GM19468 (cell line): Measurements from ENCODE around the gene ENAH.

Experiments
- ATAC-seq: cut with Tn5 transposase; IDR thresholded peaks from one replicate; pipeline ENCODE4 v1.9.1; 2021; ENCODE audit warnings: mild to moderate bottlenecking, moderate library complexity, moderate number of reproducible peaks; ENCODE audit not compliant: unreplicated experiment; ENCODE audit errors: extremely low read depth

ENAH gene

DNA sequence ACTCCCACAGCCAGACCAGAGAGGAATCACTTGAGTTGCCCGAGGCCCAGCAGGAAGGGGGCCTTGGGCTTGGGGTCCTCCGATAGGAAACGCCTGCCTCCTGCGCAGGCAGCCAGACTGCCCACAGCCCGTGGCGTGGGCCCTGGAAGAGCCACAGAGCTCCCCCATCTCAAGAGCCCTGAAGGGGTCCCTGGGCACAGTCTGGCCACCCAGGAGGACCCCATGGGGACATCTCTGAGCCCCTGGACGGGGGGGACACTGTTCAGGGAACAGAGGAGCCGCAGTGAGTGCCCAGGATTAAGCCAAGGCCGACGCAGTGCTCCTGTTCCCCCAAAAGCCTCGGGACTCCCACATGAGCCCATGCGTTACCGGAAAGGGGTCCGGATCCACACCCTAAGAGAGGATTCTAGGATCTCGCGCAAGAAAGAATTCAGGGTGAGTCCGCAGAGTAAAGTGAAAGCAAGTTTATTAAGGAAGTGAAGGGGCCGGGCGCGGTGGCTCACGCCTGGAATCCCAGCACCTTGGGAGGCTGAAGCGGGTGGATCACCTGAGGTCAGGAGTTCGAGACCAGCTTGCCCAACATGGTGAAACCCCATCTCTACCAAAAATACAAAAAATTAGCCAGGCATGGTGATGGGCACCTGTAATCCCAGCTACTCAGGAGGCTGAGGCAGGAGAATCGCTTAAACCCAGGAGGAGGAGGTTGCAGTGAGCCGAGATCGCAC is 187.0 kb downstream of the ENAH start:
- ATAC-seq = no peak

DNA sequence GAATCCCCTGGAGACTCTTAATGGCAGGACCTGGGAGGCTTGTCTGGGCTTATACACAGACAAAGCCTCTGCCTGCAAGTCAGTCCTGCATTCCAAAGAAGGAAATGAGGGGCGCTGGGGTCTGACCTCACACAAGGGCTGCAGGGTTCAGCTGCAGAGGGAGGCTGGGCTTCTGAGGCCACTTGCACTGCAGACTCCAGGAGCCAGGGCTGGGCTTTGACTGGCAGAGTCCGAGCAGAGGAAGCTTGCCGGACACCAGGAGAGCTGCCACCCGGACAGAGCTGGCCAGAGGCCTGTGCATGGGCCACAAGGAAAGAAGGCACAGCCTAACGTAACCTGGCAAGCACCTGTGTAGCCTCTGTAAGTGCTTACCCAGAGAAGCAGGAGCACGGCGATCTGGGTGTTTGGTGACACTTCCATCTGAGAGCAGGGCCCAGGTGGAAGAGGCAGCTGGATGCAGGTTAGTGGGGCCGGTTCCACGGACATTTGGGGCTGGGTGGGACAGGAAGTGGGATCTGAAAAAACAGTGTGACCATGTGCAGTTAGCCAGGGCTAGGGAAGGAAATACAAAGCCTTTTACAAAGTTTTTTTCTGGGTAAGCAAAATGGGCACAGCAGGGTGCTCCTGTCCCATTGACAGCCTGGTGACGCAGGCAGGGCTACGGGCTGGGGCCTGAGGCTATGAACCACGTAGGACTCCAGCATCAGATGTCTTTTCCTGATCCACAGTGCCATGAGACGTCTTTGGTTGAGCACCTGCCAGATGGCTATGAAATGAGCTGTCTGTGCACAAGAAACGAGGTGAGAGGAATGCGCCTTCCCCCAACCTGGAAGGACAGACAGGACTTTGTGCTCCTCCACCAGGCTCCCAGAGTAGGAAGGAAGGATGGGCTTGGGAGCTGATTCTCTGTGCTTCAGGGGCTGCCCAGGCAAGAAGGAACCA is 187.8 kb downstream of the ENAH start:
- ATAC-seq = no peak

DNA sequence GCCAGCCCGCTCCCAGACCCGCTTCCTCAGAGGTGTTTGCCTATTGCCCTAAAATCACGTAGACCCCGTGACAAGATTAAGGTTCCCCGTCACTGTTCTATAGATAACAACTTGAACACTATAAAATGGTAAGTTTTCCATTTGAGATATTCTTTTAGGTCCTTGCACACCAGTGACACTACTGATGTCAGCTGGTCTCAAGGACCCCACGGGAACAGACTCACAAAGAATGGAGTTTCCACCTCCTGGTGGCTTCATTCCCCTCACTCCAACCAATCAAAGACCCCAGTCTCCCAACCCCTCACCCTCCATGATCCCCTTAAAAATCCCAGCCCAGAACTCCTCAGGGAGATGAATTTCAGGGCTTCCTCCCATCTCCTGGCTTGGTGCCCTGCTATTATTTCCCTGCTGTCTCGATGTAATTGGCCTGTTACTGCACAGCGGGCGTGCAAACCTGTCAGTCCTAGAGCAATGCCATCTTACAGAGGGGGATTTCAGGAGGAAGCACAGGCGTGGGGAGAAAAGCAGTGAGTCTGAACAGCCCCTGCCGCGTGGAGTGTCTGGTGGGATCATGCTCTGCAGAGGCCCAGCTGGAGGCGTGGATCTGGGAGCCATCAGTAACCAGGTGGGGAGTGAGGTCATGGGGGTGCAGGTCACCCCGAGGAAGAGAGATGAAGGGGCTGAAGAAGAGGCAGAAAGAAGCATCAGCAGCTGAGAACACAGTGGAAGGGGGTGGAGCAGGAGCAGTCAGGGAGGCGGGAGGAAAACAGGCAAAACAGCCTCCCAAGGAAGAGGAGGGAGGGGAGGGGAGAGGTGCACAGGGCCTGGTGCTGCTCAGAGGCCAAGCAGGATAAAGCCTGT is 190.0 kb downstream of the ENAH start:
- ATAC-seq = no peak

DNA sequence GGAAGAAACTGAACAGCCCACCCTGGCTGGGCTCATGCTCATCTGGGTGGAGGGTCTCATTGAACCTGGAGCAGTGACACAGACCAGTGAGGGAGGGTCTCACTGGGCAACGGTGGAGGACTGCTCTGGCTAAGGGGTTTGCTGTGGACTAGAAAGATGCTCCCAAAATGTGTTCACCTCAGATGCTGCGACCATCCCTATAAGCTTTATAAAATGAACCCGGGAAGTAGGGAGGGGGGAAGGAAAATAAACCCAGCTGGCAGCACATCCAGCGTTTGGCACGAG is 190.6 kb downstream of the ENAH start:
- no peak for ATAC-seq

DNA sequence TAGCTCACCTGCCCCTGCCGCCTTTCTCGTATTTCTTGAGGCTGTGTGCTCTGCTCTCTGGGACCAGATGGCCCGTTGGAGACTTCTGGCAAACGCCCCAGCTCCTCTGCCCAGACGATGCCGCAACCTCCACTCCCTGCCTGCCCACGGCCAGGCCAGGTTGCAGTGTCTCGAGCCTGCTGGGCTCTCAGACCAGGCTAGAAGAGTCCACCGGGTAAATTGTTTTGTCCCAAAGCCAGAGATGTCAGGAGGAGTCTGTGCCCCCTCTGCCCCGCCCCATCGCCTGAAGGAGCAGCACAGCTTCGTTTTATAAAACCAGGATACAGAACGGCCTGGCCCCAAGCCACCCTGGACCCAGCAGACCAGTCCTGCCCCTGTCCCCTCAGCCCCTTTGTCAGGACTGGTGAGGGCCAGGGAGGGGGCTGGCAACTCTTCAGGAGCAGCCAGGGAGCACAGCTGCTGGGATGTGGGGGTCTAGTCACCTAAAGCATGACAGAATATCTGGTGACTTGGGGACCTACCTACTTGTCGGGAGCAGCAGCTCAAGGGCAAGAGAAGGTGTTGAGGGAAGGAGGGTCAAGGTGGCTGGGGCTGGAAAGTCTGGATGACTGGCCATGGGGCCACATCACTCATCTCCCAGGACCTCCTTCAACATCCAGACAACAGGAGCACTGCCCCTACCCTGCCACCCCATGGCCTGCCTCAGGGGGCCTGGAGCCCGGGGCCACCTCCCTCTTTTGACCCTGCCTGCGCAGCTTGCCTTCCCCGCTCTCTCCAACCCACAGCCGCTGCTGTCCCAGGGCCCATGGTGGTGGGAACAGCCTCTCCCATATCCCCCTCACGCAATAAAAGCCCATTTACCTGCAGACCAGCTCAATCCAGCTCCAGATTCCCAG is 191.1 kb downstream of the ENAH start:
- ATAC-seq = no peak

DNA sequence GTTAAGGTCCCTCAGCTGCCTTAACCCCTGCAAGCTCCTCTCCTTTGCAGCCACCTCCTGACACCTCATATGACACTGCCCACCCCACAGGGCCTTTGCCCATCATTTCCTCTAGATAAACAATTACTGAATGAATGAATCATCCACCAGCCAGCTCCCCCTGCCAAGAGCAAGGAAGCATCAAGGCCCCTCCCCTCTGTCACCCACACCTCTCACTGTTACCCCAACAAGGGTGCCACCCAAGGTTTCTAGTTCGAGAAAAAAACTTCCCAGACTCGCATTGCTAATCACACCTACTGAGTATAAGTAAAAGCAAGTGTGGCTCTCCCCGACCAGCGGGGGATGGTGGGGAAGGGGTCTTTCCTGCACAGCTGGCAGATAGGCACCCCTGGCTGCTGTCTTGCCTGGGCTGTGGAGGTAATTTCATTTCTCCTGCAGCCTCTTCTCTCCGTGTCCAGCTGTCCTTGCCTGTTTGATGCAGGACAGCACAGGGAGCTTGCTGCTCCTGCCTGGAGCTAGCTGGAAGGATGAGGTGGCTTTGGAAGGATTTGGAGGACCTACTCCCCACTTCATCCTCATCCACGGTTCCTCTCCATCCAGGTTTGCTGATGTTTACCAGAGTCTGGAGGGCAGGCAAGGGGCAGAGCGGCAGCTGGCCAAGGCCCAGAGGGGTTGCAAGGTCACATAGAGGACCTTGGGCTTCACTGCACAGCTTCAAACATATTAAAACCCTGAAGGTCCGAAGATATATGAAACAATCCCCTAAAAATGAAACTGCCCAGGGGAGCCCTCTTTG is 192.0 kb downstream of the ENAH start:
- ATAC-seq = no peak

DNA sequence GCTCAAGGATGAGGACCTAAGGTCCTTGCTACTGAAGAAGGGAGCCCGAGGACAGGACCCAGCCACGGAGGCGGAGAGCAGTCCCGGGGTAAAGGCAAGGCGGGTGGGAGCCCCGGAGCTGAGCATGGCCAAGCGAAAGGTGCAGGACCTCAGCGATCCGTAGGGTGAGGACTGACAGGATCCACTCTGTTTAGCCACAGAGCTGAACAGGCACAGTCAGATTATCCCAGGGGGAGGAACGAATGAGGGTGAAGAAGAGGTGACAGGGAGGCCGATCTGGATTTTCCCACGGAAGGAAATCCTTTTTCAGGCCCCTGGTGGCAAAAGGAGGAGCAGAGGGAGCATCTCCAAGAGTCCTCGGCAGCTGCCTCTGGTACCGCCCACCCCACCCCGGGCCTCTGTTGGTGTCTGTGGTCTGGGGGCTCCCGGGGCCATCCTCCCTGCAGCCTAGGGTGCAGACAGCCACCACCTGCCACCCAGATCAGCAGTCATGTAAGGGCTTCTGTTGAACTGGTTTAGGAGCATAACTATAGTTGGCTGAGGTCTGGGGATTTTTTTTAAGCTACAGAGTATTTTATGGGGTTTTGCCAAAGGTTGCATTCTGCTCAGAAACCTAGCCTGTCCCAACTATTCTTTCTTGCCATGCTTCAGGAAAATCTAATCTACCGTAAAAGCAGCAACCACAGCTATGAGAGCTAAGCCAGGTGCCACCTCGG is 192.7 kb downstream of the ENAH start:
- no peak for ATAC-seq

DNA sequence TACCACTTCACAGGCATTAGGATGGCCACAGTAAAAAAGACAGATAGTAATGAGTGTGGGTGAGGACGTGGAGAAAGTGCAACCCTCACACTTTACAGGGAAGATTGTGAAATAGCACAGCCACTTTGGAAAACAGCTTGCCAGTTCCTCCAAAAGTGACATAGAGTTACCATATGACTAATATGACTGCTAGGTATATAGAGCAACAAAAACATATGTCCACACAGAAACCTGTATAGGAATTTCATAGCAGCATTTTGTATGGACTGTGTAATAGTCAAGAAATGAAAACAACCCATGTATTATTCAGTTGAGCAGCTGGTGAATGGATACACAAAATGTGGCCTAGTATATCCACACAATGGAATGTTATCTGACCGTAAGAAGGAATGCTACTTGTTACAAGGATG is 194.7 kb downstream of the ENAH start:
- no peak for ATAC-seq

DNA sequence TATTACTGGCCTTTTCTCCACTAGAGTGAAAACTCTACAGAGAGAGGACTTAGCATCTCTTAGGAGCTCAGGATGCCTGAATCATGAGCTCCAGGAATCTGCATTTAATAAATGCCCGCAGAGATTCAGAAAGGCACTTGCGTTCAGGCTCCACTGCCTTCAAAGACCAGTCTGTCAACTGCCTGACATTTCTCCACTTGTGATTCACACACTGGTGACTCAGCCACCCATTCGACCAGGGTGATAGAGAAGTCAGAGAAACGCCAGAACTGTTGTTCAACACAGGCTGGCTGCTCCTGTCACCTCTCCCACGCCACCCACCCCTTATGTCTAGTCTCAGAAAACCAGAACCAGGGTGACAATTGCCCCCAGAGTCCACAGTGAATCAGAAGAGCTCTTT is 198.2 kb downstream of the ENAH start:
- ATAC-seq = no peak

DNA sequence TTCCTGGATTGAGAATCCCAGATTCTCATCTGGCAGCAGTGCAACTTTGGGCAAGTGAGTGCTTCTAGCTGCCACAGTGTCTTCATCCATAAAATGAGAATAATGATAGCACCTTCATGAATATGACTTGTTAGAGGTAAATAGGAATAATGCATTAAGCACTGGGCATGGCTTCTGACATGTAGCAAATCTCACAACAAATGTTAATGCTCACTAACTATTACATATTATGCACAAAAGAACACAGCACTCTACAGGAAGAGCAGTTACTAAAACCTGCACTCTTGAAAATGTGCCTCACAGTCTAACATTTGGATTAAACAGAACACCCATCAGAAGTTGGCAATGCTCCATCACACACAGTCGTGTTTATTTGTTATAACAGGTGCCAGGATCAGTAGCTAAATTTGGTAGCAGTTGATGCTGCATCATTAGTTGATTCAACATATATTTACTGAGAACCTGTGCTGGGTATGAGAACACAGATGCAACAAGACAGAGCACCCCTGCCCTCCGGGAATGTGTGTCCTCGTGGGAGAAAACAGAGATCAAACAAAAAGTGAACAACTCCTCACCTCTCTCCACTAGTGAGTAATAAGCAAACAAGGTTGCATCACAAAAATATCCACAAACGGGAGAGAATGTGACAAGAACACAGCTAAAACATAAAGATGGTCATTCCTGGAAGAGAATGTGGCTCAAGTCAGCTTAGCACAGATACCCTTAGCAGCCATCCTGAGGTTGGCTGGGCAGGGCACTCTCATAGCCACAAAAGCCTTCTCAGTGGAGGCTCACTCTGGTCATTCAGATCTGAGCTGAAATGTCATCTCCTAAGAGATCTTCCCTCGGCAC is 198.9 kb downstream of the ENAH start:
- ATAC-seq = no peak

DNA sequence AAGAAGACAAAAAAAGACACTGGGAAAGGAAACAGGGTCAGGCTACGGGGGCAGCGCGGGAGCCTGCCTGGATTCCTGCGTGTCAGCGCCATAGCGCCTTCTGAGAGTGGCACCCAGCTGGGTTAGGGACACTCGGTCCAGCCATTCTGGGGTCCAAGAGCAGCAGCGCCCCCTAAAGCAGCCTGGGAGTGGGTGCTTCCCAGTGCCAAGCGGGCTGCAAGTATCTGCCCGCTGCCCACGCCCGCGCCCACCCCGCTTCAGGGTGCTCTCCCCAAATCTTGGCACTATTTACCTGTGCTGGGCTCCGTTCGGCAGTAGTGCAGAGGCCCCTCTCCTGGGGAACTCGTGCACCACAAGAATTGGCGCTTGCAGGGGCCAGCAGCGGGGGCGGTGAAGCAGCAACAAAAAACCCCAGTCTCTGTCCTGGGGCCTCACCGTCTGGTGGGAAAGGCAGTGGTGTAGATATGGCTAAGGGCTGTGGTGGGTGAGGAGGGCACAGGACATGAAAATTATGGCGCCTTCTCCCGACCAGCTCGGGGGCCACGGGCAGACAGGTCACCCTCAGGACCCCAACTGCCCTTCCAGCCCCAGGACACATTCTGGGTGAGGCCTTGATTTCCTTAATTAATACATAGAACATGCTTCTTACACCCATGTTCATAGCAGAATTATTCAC is 200.9 kb downstream of the ENAH start:
- no peak for ATAC-seq

DNA sequence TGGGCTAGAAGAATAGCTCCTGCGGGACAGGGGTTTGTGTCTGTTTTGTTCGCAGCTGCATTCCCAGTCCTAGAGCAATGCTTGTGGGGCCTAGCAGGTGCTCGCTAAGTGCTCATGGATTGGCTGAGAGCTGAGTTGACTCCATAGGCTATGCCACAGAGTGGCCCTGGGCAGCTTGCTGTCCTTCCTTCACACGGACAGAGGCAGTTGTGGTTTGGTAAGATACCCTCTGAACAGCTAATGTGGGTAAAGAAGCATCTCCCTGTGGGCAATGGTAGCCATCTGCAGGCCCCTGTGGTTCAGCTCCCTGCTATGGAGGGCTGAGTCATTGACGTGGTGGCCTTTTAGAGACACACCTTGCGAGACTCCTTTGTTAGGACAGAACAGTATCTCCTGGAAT is 201.6 kb downstream of the ENAH start:
- ATAC-seq = no peak

DNA sequence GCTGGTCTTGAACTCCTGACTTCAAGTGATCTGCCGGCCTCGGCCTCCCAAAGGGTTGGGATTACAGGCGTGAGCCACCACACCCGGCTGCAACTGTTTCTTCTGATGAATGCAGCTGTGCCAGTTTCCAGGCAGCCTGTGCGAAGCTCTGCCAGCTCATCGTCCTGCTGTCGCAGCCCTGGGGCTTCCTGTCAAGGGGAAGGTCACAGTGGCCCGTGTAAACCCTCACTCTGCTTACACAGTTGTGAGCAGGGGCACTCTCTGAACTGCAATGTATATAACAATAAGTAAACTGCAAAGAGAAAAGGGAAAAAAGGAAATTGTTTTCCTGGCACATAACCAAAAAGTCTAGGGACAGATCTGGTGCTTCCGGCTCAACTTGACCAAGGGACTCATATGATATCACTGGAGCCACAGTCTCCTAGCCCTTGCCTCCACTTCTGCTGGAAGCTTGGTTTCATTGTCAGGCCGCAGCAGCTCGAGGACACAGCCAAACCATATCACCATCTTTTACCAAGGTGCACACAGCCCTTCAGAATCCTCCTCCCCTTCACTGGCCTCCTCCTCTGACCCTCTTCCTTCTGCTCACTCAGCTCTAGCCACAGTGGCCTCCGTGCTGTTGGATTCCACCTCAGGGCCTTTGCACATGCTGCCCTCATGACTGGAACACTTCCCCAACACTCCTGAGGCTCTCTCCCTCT is 202.3 kb downstream of the ENAH start:
- no peak for ATAC-seq

DNA sequence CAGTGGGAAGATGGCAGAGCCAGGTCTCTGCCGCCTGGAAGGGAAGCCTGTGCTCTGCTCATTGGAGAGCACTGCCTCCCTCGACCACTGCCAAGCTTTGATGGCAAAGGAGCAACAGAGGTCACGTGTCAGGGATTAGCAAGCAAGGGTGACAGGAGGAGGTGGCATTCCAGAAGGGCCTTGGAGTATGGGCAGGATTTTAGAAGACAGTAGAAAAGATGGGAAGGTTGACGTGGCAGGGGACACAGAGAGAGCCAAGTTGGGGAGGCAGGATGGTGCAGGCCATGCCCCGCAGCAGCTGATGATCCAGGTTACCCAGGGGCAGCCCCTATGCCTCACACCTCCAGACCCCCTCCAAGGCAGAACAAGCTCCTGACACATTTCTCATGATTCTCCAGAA is 203.1 kb downstream of the ENAH start:
- ATAC-seq = no peak

DNA sequence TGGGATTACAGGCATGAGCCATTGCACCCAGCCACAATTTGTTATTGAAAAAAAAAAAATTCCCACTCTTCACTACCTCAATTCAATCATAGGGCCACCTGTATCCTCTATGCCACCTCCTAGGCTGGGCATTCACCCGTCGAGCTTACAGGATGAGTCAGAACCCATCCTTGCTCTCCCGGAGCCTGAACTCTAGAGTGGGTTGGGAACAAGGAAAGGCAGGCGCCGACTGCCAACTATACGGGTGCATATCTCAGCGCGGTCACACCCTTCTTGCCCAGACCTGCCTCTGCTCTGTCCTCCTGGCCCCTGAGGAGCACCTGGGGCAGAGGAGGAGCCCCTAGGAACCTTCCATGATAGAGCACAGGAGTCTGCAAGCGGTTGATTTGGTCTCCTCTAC is 203.7 kb downstream of the ENAH start:
- ATAC-seq = no peak

DNA sequence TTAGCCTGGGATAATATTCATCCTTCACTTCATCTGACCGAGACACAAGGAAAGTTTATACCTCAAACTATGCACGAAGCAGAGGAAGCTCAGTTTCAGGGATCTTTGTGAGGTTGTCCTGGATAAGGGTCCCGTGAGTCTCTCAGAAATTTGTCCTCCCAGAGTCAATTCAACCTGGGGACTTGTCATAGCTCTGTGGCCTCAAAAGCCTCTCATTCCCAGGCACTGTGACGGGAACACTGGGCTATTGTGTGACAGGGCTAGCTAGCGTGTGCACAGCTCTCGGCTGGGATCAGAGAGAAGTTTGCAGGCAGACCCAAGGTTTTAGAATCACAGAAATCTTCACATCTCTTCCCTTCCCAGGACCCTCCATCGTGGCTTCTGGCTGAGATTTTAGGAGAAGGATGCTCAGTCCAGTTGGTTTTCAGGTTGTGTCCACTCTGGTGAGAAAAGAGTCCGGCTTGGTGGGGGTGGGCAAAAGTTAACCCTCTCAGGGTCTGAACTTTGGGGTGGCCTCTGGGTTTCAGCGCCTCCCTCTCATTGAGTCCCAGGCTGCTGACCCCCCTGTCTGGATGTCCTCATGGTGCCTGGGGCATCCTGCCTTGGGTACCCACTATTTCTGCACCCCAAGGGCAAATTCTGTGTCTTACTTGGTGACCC is 204.6 kb downstream of the ENAH start:
- no peak for ATAC-seq
